Lower leg skin (tissue), 4 donors: ENCODE measurements around the gene C11orf91. TPM values are rescaled to one million over a fixed set of nuclear protein-coding genes. Genes with fewer than 3 reads are reported as not detected.

Source experiments
- DNase-seq, 2 donors: peaks; one replicate each; pipeline ENCODE4 v3.0.0-alpha.2; 2019; ENCODE audit warnings: low spot score in 2 of 2
- H3K4me3 ChIP-seq: fragments of 200-600 bp; sonication (generic); 2 replicates; pipeline ENCODE4 v1.5.1; 2017; ENCODE audit warnings: mild to moderate bottlenecking, low read depth; ENCODE audit not compliant: poor library complexity, severe bottlenecking
- CTCF ChIP-seq, 3 donors: fragments of 450-650 bp; IDR thresholded peaks; one replicate each; pipeline ENCODE4 v1.5.1; 2016; ENCODE audit warnings: antibody characterized with exemption in 3 of 3, mild to moderate bottlenecking in 3 of 3, moderate library complexity in 2 of 3
- POLR2A ChIP-seq, 2 donors: fragments of 450-650 bp; IDR thresholded peaks; one replicate each; pipeline ENCODE4 v1.6.1; 2016 to 2017; ENCODE audit warnings: antibody characterized with exemption in 2 of 2, mild to moderate bottlenecking in 1 of 2, moderate library complexity in 1 of 2
- WGBS, 2 donors: methylation state at CpG; one replicate each; pipeline ENCODE4 v1.1.5; 2018; 5-methylcytosine and 5-hydroxymethylcytosine counted together
- intact Hi-C: fragments of 100-400 bp; cut with DNase I; formaldehyde crosslinking; loops from one replicate; pipeline ENCODE4 v1.15.0; 2023; ENCODE audit warnings: low total_unique reads
- total RNA-seq, 4 donors: library from RNA; depleted of rRNA; stranded (reverse); fragments of >200 nt; gene quantifications; one replicate each; pipeline ENCODE4 v1.1.0, GENCODE V29; 2016

C11orf91 gene
- total RNA-seq, 4 donors from 2014 or later: 0.49 TPM; not detected in 3

GRCh38 chr11:33657757-33658156 lies 42.9 kb downstream of the C11orf91 start:
- no peak overlapping the region for H3K4me3 ChIP-seq
- intact Hi-C loops: no loop called here
- no peak for TF ChIP-seq CTCF (IDR thresholded peaks at IDR 0.05)
- no peak for TF ChIP-seq POLR2A (IDR thresholded peaks at IDR 0.05)
- no peak for DNase-seq
- WGBS, 2 donors: 93 to 100% methylated on average over 3 of the region's 3 CpGs

DNA sequence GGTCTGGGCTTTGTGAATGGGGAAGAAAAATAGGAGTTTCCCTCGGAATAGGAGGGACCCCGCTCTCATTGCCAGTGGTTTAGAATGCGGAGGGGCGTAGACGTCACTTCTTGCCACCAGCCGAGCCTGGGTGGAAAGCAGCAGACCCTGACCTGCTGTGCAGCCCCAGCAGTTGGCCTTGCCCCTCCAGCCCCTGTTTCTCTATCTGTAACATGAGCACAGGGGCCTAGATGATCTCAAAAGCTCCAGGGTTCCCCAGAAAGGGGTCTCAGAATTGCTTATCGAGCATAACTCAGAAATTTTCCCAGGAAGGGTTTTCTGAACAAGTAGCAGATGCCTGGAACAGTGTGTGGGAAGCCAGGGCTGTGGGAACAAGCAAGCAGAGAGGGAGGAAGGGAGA lies 43.9 kb downstream of the C11orf91 start:
- intact Hi-C loops: no loop called here
- H3K4me3 ChIP-seq: no peak overlapping the region
- DNase-seq: no peak
- 83 to 88% methylated on average over 7 of the region's 7 CpGs for WGBS, 2 donors
- TF ChIP-seq CTCF (IDR thresholded peaks at IDR 0.05): no peak

- TF ChIP-seq CTCF (IDR thresholded peaks at IDR 0.05) (no peak), POLR2A (IDR thresholded peaks at IDR 0.05) (no peak)
- intact Hi-C loops: no loop called here
- no peak overlapping the region for H3K4me3 ChIP-seq
- 42 to 59% methylated on average over 11 of the region's 11 CpGs for WGBS, 2 donors
- no peak for DNase-seq
Measured at GRCh38 chr11:33655842-33656600, 44.6 kb downstream of the C11orf91 start.

DNA sequence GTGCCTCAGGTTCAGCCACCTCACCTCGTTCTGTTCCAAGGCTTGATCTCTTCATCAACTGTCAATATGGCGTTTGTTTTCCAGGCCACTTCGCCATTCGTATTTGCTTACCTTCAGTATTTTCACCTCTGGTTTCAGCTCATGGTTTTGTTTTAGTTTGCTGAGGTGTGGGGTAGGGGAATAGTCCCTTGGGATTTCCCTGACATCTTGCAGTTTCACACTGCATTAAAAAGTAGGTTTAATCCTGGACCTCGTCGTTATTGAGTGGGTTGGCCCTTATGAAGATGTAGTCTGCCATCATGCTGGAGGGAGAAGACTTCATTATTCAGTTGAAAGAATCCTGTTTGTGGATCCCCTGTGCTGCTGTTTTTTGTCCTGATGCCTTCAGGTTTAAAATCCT lies 46.0 kb downstream of the C11orf91 start:
- no peak for DNase-seq
- TF ChIP-seq CTCF (IDR thresholded peaks at IDR 0.05) (no peak), POLR2A (IDR thresholded peaks at IDR 0.05) (no peak)
- intact Hi-C loops: no loop called here
- WGBS, 2 donors: 76 to 83% methylated on average over 6 of the region's 6 CpGs
- no peak overlapping the region for H3K4me3 ChIP-seq

- 58 to 60% methylated on average over 3 of the region's 3 CpGs for WGBS, 2 donors
- intact Hi-C loops: no loop called here
- no peak for DNase-seq
- TF ChIP-seq POLR2A (IDR thresholded peaks at IDR 0.05): no peak
- no peak overlapping the region for H3K4me3 ChIP-seq
Measured at GRCh38 chr11:33652930-33653329, 47.7 kb downstream of the C11orf91 start.

- 19 to 47% methylated on average over 1 of the region's 1 CpG for WGBS, 2 donors
- intact Hi-C loops: no loop called here
- H3K4me3 ChIP-seq: no peak overlapping the region
- no peak for DNase-seq
- TF ChIP-seq POLR2A (IDR thresholded peaks at IDR 0.05): no peak
- no peak for TF ChIP-seq CTCF (IDR thresholded peaks at IDR 0.05)
Measured at GRCh38 chr11:33652431-33652830, 48.2 kb downstream of the C11orf91 start.
